NCI-H1436 treated with DMSO at 0.1 percent for 48 hours (cell line): ENCODE measurements around the gene MATN3.

Experiments
- DNase-seq: peaks from one replicate; lab custom pipeline; 2025; lab: John Stamatoyannopoulos, UW

MATN3 gene

DNA sequence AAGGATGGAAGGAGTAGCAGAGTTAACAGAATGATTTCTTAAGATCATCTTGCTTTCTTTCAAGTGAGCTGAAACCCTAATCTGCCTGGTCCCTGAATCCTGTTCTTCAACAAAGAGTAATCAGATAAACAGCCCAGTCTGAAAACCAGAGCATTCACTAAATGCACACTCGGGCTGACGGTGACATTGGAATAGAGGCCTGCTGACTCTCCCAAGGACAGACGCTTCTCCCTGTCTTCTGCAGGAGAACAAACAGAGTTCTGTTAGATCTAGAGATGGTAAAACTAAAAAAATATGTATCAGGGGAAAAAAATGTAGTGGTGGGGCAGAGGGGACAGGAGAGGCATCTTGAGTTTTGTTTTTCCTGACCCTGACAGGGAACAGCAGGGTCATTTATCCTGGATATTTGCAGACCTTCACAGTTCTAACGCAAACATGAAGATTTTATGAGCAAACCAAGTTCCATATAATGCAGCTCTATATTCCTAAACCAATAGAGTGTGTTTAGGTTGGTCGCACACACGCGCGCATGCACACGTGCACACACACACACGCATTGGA, 7.3 kb downstream of the MATN3 start:
- DNase-seq, result no peak

DNA sequence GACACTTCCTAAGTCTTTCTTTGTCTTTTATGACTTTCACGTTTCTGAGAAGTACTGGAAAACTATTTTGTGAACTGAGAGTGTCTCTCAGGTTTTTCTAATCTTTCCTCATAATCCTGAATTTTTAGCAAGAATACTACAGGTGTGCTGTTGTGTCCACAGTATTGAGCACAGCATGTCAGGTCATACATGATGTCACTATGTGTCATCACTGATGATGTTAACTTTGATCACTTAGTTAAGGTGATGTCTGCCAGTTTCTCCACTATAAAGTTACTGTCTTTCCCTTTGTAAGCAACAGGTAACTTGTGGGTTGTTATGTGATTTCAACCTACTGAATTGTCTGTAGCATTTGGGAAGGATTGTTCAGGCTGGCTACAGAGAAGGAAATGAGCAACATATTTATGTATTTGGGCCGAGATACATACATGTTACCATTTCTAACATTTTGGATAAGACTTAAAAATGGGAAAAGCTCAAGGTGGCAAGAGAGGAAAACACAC, 11.1 kb downstream of the MATN3 start:
- no peak for DNase-seq

DNA sequence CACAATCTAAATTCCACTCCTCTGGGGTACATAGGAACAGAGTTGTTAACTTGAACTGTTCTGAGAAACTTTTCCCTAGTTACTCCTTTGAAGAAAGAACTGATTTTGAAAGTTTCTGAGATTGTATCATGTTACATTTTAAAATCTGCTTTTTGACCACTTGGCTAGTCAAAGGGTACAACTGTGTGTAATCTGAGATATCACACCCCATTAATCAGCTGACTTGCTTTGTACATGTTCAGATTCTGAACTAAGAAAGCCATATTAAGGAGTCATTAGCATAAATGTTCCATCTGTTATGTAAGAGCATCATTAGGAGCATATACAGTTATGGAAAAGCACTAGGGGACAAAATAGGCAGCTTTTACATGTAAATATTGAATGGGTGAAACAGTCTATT, 18.7 kb downstream of the MATN3 start:
- DNase-seq, result no peak

DNA sequence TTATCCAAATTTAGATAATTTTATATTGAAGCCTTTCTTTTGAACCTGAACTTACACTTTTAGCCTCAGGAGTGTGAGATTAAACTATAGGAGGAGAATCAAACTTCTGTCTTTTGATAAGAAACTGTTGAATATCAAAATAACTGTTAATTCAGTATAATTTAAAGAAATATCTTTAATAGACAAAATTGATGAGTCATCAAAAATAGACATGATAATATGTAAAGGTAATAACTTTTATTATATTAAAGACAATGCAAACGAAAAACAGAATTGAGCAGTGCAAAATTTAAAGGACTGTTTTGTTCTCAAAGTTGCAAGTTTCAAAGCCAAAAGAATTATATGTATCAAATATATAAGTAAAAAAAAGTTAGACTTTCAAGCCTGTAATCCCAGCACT, 20.6 kb downstream of the MATN3 start:
- no peak for DNase-seq

DNA sequence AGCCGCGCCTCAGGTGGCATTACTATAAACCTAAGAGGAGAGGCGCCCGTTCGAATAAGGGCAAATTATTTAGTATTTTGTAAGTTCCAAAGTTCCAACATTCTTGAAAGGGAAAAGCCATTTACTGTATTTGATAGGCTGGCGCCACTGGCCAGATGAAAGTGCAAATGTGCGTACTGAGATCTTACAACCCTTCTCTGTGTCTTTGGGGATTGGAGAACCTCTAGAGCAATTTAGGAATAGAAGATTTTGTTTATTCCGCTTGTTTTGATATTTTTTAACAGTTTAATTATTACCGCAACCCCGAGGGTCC, 22.1 kb downstream of the MATN3 start:
- DNase-seq, result no peak

DNA sequence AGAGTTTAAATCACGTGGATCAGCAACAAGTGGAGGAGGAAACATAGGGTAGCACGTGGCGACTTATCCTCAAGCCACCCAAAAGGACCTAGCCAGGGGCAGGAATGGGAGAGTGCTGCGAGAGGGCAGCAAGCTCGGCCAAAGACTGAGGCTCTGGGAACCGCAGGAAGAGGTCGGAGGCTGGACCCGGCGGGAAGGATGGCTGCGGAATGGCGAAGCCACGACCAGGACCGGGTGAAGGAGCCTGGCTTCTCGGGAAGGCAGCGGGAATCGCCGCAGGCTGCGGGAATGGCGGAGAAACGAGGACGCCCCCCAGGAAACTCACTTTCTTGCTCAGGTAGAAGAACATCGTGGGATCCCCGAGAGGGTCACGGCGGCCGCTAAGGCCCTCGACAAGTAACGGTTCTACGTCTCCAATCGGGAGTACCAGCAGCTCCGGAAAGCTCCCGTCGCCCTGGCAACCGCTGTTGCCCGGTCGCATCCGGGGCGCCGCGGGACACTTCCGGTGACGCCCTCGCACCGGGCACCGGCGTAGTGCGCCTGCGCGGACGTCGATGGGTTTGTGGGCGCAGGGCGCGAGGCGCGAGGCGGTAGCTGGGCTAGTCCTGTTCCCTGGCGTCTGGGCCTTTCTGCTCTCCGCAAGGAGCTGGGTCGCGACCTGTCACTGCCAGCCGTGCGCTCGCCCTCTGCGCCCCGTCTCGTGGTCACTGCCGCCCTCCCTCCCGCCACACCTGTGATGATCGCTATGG, 22.6 kb downstream of the MATN3 start, which contains the start of gene WDR35:
WDR35 (minus strand) TSS at position 439 of the 749 bp plus-strand sequence; CDS start at position 349, 90 bp downstream.
- DNase-seq, result peak; percentile 35

DNA sequence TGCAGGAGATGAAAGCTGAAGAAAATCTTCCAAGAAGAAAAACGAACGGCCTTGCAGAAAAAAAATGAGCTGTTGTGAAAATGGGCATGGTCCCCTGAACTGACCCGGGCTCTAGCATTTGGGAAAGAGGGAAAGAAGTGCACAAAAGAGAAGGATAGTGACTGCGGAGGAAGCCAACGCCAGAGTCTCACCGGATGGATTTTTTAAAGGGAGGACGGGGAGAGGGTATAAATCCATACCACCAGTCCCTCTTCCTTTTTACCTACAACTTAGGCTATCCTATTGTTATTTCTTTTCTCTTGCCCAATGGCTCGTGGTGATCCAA, 23.2 kb downstream of the MATN3 start:
- no peak for DNase-seq

DNA sequence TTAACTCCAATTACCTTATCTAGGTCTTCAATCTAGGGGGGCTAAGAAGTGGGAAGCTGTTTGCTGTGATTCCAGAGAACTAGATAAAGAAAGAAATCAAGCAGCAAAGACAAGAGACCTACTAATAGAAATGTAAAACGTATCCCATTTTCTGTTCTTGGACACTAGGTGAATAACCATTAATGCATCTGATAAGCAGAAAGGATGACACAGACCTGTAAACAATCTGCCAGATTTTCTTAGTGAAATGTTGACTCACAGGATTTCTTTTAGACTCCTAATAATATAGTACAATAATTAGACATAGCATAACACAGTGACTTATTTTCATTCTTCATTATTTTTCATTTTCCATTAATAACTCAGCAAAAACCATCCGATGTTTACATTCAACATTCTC, 23.9 kb downstream of the MATN3 start:
- no peak for DNase-seq

DNA sequence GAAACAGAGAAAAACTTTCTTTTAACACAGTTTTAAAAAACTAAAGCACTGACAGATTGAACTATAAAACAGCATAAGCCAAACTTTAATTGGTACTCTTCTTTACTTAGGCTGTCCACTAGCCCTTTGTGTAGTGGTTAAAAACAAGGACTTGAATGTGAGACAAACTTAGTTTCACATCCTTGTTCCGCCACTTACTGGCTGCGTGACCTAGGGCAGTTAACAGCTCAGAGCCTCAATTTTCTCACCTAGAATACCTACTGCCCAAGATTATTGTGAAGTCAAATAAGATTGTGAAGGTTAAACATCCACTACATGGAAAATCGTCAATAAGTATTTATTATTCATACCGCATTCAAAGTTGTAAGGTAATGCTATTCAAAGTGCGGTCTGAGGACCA, 24.5 kb downstream of the MATN3 start:
- DNase-seq, result no peak

DNA sequence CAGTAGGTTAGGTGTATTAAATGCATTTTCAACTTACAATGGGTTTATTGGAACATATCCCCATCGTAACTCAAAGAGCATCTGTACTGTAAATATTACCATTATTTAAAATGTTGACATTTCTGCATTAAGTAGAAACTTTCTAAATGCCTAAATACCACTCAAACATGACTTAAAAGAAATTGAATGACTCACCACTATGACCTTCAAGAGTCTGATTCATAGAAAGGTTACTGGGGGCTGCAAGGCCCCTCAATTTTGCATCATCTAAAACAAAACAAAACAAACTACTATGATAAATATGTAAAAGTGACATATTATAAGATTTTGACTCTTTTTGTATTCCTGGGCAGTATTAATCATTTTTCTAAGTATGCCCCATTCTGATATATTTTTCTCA, 30.2 kb downstream of the MATN3 start:
- no peak for DNase-seq

DNA sequence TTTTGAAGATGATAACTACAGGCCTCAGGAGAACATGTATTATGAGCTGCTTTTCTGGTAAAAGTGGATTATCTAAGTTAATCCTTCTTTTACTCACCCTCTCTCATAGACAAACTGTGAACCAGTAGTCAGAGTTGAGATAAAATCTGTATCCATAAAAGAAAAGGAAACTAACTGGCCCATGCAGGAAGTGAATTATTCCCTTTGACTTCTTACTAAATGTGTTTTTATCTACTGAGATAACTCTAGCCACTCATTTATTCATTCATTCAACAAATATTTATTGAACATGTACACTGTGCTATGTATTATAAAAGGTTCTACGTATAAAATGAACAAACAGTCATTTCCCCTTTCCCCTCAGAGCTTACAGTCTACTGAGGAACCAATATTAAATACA, 32.5 kb downstream of the MATN3 start:
- no peak for DNase-seq

DNA sequence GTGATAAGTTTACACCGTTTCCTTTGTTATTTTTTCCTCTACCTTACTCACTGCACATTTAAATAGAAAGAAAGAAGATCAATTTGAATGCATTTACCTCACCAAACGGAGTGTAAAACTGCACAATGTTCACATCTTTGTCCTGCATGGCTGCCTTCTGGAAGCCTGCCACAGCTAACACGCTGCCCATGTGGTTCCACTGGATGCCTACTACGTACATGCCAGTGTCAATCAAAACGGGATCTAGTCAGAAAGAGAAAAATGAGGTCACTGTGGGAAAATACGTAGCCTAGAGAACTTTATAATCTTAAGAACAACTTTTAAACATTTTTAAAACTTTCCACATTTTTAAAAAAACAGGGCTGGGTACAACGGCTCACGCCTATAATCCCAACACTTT, 39.0 kb downstream of the MATN3 start:
- DNase-seq, result no peak

DNA sequence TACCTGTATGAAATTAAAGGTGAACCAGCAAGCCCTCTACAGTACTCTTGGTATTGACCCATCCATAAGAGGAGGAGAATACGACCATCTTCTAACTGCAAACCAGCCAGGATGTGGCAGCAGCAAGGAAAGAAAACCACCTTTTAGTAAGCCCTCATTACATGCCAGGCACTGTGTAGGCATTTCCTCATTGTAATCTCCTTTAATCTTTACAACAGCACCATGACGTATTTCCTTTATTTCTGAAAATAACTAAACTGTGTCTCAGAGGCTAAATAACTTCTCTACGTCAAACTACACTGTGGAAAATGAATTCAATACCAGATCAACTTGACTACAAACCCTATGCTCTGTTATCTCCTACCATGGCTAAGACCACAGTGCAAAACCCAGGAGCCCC, 40.8 kb downstream of the MATN3 start:
- no peak for DNase-seq

DNA sequence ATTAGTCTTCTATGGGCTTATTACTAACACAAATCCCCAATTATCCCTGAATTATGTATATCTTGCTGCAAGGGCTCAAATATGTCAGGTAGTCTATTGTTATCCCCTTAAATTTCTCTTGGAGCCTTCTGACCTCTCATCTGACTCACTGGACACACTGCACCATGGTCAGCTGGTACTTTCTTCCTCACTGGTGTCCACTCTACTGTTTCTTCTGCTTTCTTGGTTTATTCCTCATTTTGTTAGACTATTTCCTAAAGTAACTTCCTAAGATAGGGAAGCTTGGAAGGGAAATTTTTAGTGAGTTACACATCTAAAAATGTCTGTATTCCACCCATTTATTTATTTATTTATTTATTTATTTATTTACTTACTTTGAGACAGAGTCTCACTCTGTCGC, 49.1 kb downstream of the MATN3 start:
- DNase-seq, result no peak

DNA sequence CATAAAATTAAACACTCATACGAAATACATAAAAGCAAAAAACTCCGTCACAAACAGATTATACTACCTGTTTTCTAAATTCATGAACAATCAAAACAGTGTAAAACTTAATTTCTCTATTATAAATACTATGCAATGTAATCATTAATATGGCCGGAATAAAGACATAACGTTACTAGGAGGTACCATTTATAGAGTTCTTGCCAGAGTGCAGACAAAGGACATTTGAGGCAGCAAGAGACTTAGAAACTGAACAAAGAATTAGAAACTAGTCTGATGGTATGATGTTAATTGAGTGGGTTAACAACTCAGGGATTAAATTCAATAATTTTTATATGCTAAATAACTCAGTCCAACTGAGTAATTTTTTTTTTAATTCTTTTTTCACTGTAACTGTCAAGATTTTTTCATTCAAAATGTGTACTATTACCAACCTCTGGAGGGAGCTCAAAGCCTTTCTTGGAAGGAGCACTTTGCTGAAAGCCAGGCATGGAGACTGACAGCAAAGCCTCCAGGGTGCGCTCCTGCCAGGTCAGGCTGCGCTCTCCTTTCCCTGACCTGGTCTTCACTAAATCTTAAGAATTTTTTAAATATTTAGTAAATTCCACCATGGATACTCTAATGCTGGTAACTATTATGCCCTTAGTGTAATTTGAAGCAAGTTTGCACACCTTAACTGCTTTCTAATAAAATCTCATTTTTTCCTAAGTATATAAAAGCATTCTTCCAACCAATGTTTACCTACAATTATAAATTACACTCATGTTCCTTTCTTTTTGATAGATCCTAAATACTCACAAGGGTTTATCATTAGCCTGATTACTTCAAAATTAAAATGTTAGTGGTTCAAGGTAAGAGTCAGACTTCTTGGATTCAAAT, 56.7 kb downstream of the MATN3 start:
- DNase-seq, result no peak

DNA sequence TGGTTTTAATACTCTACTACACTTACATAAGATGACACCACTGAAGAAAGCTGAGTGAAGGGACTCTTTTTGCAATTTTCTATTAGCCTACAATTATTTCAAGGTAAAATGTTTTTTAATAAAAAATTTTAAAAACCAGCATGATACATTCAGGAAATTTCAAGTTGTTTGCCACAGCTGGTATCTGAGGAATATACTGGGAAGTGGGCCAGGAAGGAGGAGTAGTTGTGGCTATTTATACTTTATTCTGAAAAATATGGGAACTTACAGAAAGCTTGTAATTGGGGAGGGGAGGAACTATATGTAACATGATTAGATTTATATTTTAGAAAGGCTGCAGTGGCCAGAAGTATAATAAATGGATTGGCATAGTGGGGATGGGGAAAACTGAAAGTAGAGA, 63.4 kb downstream of the MATN3 start:
- DNase-seq, result no peak

DNA sequence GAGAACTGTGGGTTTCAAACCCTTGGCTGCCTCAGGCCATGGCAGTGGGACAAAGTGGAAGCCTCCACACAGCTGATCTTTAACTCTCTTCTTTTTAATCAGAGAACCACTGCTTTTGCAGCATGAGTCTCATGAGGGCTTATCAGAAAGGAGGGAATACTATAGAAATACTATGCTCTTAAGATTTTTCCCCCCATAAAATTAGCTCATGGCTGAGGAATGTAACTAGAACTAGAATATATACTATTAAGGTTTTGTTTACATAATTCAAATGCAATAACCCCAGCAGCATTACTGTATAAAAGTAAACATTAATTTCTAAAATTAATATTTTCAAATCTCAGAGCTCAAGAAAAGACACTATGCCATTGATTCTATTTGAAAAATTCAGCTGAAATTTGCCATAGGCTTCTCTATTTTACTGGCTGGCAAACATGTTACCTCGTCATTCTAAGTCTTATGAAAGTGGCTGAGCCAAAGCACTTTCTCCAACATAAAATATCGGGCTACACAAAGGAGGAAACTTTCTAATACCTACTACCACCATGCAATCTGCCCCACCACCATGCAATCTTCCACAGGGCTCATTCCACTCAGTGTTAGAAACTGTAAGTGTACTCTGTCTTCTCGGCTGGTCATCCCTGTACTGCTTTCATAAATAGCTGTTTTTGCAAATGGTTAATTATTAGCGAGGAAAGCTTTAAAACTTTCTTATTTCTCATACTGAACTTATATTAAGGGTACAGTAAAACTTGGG, 65.1 kb downstream of the MATN3 start:
- DNase-seq, result no peak

DNA sequence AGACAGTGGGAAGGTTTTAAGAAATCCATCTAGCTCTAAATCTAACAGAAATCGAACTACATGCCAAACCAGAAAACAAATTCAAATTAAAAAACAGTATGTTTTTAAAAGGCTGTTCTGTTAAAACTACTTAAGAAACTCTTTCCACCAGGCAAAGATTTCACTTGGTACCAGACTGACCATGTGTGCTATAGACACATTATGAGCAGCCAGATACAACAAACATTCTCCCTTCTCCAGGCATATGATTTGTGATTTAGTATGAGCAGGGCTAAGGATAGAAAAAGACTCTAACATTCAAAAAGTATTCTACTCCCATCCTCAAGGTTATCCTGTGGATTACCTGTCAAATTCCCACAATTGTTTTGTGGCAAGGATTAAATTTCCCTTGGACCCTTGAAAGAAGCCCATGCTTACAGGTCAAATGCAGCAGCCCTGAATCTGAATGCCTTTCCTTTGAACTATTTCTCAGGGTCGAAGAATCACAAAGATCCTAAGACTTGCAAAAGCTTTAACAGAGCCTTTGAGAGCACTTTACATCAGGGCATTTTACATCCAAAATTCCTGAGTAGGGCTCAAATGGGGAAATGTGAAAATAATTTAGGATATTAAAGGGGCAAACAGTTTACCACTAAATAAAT, 68.1 kb downstream of the MATN3 start:
- DNase-seq, result no peak

DNA sequence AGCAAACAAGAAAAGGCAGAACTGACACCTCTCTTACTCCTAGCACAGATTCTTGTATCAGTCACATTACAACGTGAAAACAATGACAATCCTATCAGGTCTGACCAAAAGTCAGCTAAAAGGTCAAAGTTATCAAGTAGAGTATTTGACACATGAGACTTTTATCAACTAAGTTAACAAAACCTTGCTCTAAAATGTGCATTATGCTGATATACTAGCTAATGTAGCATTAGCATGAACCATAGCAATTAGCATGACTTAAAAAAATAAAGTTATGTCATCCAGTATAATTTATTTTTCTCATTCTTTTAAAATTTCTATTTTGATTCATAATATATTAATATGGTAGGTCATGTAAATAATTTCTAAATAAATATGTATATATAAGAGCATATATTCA, 69.3 kb downstream of the MATN3 start:
- DNase-seq, result no peak

DNA sequence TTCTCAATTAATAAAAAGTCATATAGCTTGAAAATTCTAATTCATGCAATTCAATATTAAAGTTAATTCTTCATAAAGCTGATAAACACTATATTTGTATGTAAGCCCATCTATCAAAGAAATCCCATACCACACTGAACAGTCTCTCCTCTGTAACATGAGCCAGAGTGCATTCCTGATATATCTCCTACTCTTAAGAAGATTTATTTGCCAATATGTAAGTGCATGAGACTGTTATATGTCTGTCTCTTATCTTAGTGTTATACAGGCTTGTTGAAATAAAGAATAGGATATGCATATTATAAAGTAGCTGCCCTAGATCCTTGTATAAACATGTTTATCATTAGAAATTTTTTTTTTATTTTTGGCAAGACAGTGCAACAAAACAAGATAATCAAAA, 70.3 kb downstream of the MATN3 start:
- no peak for DNase-seq
